Keratinocyte (primary cell): ENCODE data around the gene SENP5. TPM values are rescaled to one million over a fixed set of nuclear protein-coding genes. Genes with fewer than 3 reads are reported as not detected.
"Not testable (repeated sequence)": the region's sequence is repeated elsewhere in the genome, so short reads cannot be mapped to it uniquely, and the experiment has no call there.

Source experiments
- DNase-seq: peaks from one replicate; pipeline ENCODE4 v3.0.0-alpha.2; 2011; ENCODE audit warnings: low read depth, missing footprints, low spot score
- FAIRE-seq: peaks from 2 replicates; lab custom pipeline; 2011; peaks lifted over from hg19 to GRCh38; lab: Jason Lieb, UNC
- H2AFZ ChIP-seq: 2 replicates; pipeline ENCODE4 v1.6.0; 2012; ENCODE audit warnings: low read length, control low read depth, inconsistent platforms; ENCODE audit not compliant: control insufficient read depth
- H3K27ac ChIP-seq: 2 replicates; pipeline ENCODE4 v1.5.1; 2011; ENCODE audit warnings: low read length; ENCODE audit not compliant: control insufficient read depth, insufficient read depth
- H3K27me3 ChIP-seq: 3 replicates; pipeline ENCODE4 v1.6.0; 2011; ENCODE audit warnings: low read length; ENCODE audit not compliant: control insufficient read depth, insufficient read depth; ENCODE audit errors: extremely low read depth
- H3K36me3 ChIP-seq, 2 experiments: 2 replicates in 1 of 2; 3 replicates in 1 of 2; pipeline ENCODE4 v1.5.1; 2011; ENCODE audit warnings: low read length in 2 of 2, mild to moderate bottlenecking in 1 of 2; ENCODE audit not compliant: control insufficient read depth in 2 of 2, insufficient read depth in 2 of 2; ENCODE audit errors: extremely low read depth in 1 of 2
- H3K4me1 ChIP-seq: 3 replicates; pipeline ENCODE4 v1.5.1; 2011; ENCODE audit warnings: low read length; ENCODE audit not compliant: control insufficient read depth, insufficient read depth; ENCODE audit errors: extremely low read depth
- H3K4me2 ChIP-seq: 3 replicates; pipeline ENCODE4 v1.6.0; 2011; ENCODE audit warnings: low read depth, low read length; ENCODE audit not compliant: control insufficient read depth, insufficient read depth; ENCODE audit errors: extremely low read depth
- H3K4me3 ChIP-seq, 3 experiments: fragments of 200-600 bp in 1 of 3; sonication (generic) in 1 of 3; 2 replicates in 2 of 3; 3 replicates in 1 of 3; pipeline ENCODE4 v1.5.1; 2011 to 2016; ENCODE audit warnings: low read length in 3 of 3, mild to moderate bottlenecking in 3 of 3, control low read depth in 2 of 3, inconsistent platforms in 1 of 3, low read depth in 1 of 3, mixed read lengths in 1 of 3, mixed run types in 1 of 3, moderate library complexity in 1 of 3; ENCODE audit not compliant: control insufficient read depth in 2 of 3, insufficient read depth in 2 of 3; ENCODE audit errors: extremely low read depth in 1 of 3
- H3K79me2 ChIP-seq: 2 replicates; pipeline ENCODE4 v1.6.0; 2012; ENCODE audit warnings: low read length; ENCODE audit not compliant: control insufficient read depth, insufficient read depth
- H3K9ac ChIP-seq: 3 replicates; pipeline ENCODE4 v1.6.0; 2011; ENCODE audit warnings: low read length; ENCODE audit not compliant: control insufficient read depth, insufficient read depth; ENCODE audit errors: extremely low read depth
- H3K9me1 ChIP-seq: 3 replicates; pipeline ENCODE4 v1.6.0; 2011; ENCODE audit warnings: low read length; ENCODE audit not compliant: control insufficient read depth, insufficient read depth; ENCODE audit errors: extremely low read depth
- H3K9me3 ChIP-seq: 2 replicates; pipeline ENCODE4 v1.5.1; 2012; ENCODE audit warnings: low read depth, low read length; ENCODE audit not compliant: control insufficient read depth
- H4K20me1 ChIP-seq: 3 replicates; pipeline ENCODE4 v1.6.0; 2011; ENCODE audit warnings: low read length; ENCODE audit not compliant: control insufficient read depth, insufficient read depth; ENCODE audit errors: extremely low read depth
- CTCF ChIP-seq, 3 experiments: IDR thresholded peaks in 1 of 3; conservative IDR thresholded peaks in 1 of 3; optimal IDR thresholded peaks in 1 of 3; 2 replicates in 2 of 3; 3 replicates in 1 of 3; pipeline versions ENCODE3 to v1.5.1; 2011; ENCODE audit warnings: low read length in 3 of 3, mild to moderate bottlenecking in 3 of 3, moderate library complexity in 2 of 3, control low read depth in 1 of 3, inconsistent platforms in 1 of 3; ENCODE audit not compliant: insufficient read depth in 2 of 3; ENCODE audit errors: extremely low read depth in 1 of 3
- EZH2 ChIP-seq: IDR thresholded peaks from one replicate; pipeline ENCODE4 v1.6.1; 2012; ENCODE audit warnings: inconsistent platforms, mild to moderate bottlenecking, low read length, moderate library complexity
- dilution Hi-C: fragments of 300-500 bp; cut with MboI; formaldehyde crosslinking; loops from one replicate; pipeline ENCODE4 v1.7.0; 2020; ENCODE audit warnings: low sequenced_read_pairs; ENCODE audit not compliant: extremely low pct_ligation_motif_present
- polyA plus RNA-seq, 5 experiments: library from polyadenylated mRNA; depleted of rRNA in 3 of 5; stranded (reverse) in 3 of 5; stranded (forward) in 1 of 5; unstranded in 1 of 5; fragments of >200 nt; gene quantifications; 1 replicate in 1 of 5; 2 replicates in 3 of 5; 3 replicates in 1 of 5; pipeline versions ENCODE4 v1.2.1 to v1.2.3, GENCODE V29; 2011 to 2012; ENCODE audit warnings: missing spikeins in 2 of 5, low read depth in 1 of 5, low replicate concordance in 1 of 5

SENP5 gene
- polyA plus RNA-seq, 1 donor (not counting 4 experiments of a cell fraction or from before 2014, with no cell fraction given), result 16.5 TPM

- peak within 1 kb of the TSS; percentile 96 for H3K27ac ChIP-seq
- H3K9me1 ChIP-seq, result no peaks in the 10 kb centered on the region
- peak within 1 kb of the TSS; percentile 98 for H3K9ac ChIP-seq
- peak within 1 kb of the TSS; percentile 100 for H3K4me2 ChIP-seq
- peaks cover 15% of the 10 kb centered on the region for H3K4me1 ChIP-seq
- H3K9me3 ChIP-seq, result no peaks in the 10 kb centered on the region
- H3K79me2 ChIP-seq, result peaks cover 63% of the 10 kb centered on the region
- DNase-seq (peak; percentile 86), FAIRE-seq (no peak)
- H3K36me3 ChIP-seq, result peaks cover 5 to 31% of the 10 kb centered on the region in 2 experiments
- peak within 1 kb of the TSS; percentile 93 for H2AFZ ChIP-seq
- H3K27me3 ChIP-seq, result no peaks in the 10 kb centered on the region
- H4K20me1 ChIP-seq, result no peaks in the 10 kb centered on the region
- TF ChIP-seq CTCF (optimal IDR thresholded peaks at IDR 0.05 in 1 of 3, IDR thresholded peaks at IDR 0.05 in 1 of 3, conservative IDR thresholded peaks at IDR 0.05 in 1 of 3; ENCODE audit: extremely low read depth in 1 of 3, insufficient read depth in 2 of 3, low read length in 3 of 3), result peak; percentile 55 to 88 (median 87)
- no peak for TF ChIP-seq EZH2
- H3K4me3 ChIP-seq, result peak within 1 kb of the TSS; percentile 92 to 100 (median 100)
- dilution Hi-C loops, result no loop called here
Measured at GRCh38 chr3:196942226-196942914, 74.7 kb downstream of the SENP5 start, which contains the start of gene NCBP2. NCBP2 (minus strand) TSS chr3:196942528; CDS start chr3:196942503, 25 bp downstream.

GRCh38 chr3:196942915-196943277 is 75.2 kb downstream of the SENP5 start:
- Histone ChIP-seq H3K4me2 (peak overlapping the region; percentile 100), H3K36me3 (peaks cover 4 to 26% of the 10 kb centered on the region in 2 experiments), H3K9me1 (no peaks in the 10 kb centered on the region), H3K27me3 (no peaks in the 10 kb centered on the region), H3K9ac (peak overlapping the region; percentile 98), H3K79me2 (peaks cover 61% of the 10 kb centered on the region), H4K20me1 (no peaks in the 10 kb centered on the region), H3K4me1 (peaks cover 15% of the 10 kb centered on the region), H3K4me3 (peak overlapping the region; percentile 92 to 100 (median 100)), H2AFZ (peak overlapping the region; percentile 84), H3K27ac (peak overlapping the region; percentile 77), H3K9me3 (no peaks in the 10 kb centered on the region)
- FAIRE-seq (no peak), DNase-seq (no peak)
- TF ChIP-seq CTCF (optimal IDR thresholded peaks at IDR 0.05 in 1 of 3, IDR thresholded peaks at IDR 0.05 in 1 of 3, conservative IDR thresholded peaks at IDR 0.05 in 1 of 3; ENCODE audit: extremely low read depth in 1 of 3, insufficient read depth in 2 of 3, low read length in 3 of 3), result no peak
- no peak for TF ChIP-seq EZH2
- dilution Hi-C loops, result no loop called here

- H3K9me3 ChIP-seq, DNase-seq, H3K27ac ChIP-seq, FAIRE-seq, H4K20me1 ChIP-seq, dilution Hi-C loops, H3K27me3 ChIP-seq, H3K9me1 ChIP-seq, H2AFZ ChIP-seq: not testable (repeated sequence)
- Histone ChIP-seq H3K4me2 (peak overlapping the region; percentile 100), H3K79me2 (peaks cover 50% of the 10 kb centered on the region), H3K36me3 (peaks cover 3 to 14% of the 10 kb centered on the region in 2 experiments), H3K4me1 (peaks cover 15% of the 10 kb centered on the region), H3K4me3 (peak overlapping the region; percentile 92 to 100 (median 100)), H3K9ac (peak overlapping the region; percentile 98)
Measured at GRCh38 chr3:196944037-196944790, 76.5 kb downstream of the SENP5 start.
